ENCODE measurements around the gene KCNJ6. TPM values are rescaled to one million over a fixed set of nuclear protein-coding genes. Genes with fewer than 3 reads are reported as not detected.

Gene KCNJ6
- total RNA-seq, 1 experiment from 2014 or later: not detected

GRCh38 chr21:37821092-37821491, 95.2 kb downstream of the KCNJ6 start:
- DNase-seq (ENCODE audit: low read depth): no peak

GRCh38 chr21:37819372-37819771, 96.9 kb downstream of the KCNJ6 start:
- no peak for DNase-seq (ENCODE audit: low read depth)

GRCh38 chr21:37817242-37817641, 99.0 kb downstream of the KCNJ6 start:
- no peak for DNase-seq (ENCODE audit: low read depth)

GRCh38 chr21:37815893-37816292, 100.4 kb downstream of the KCNJ6 start:
- DNase-seq (ENCODE audit: low read depth): no peak

GRCh38 chr21:37811711-37812110, 104.5 kb downstream of the KCNJ6 start:
- no peak for DNase-seq (ENCODE audit: low read depth)

GRCh38 chr21:37808261-37808660, 108.0 kb downstream of the KCNJ6 start:
- DNase-seq (ENCODE audit: low read depth): no peak

GRCh38 chr21:37805266-37805665, 111.0 kb downstream of the KCNJ6 start:
- DNase-seq (ENCODE audit: low read depth): no peak

GRCh38 chr21:37804001-37804400, 112.3 kb downstream of the KCNJ6 start:
- no peak for DNase-seq (ENCODE audit: low read depth)

- no peak for DNase-seq (ENCODE audit: low read depth)
Observed at GRCh38 chr21:37803101-37803651, 113.1 kb downstream of the KCNJ6 start.

GRCh38 chr21:37800456-37801061, 115.7 kb downstream of the KCNJ6 start:
- DNase-seq (ENCODE audit: low read depth): no peak

GRCh38 chr21:37800057-37800455, 116.2 kb downstream of the KCNJ6 start:
- no peak for DNase-seq (ENCODE audit: low read depth)

- no peak for DNase-seq (ENCODE audit: low read depth)
Observed at GRCh38 chr21:37799211-37800056, 116.8 kb downstream of the KCNJ6 start.

GRCh38 chr21:37797403-37797802, 118.9 kb downstream of the KCNJ6 start:
- no peak for DNase-seq (ENCODE audit: low read depth)

GRCh38 chr21:37796011-37796410, 120.2 kb downstream of the KCNJ6 start:
- no peak for DNase-seq (ENCODE audit: low read depth)

- no peak for DNase-seq (ENCODE audit: low read depth)
Observed at GRCh38 chr21:37793660-37794059, 122.6 kb downstream of the KCNJ6 start.

- DNase-seq (ENCODE audit: low read depth): no peak
Observed at GRCh38 chr21:37792046-37792445, 124.2 kb downstream of the KCNJ6 start.

GRCh38 chr21:37790905-37791304, 125.4 kb downstream of the KCNJ6 start:
- DNase-seq (ENCODE audit: low read depth): no peak

GRCh38 chr21:37788503-37788902, 127.8 kb downstream of the KCNJ6 start:
- peak; percentile 13 for DNase-seq (ENCODE audit: low read depth)

- peak; percentile 73 for DNase-seq (ENCODE audit: low read depth)
Observed at GRCh38 chr21:37787456-37787855, 128.8 kb downstream of the KCNJ6 start.

- DNase-seq (ENCODE audit: low read depth): no peak
Observed at GRCh38 chr21:37784591-37785318, 131.5 kb downstream of the KCNJ6 start.

GRCh38 chr21:37783016-37783415, 133.2 kb downstream of the KCNJ6 start:
- no peak for DNase-seq (ENCODE audit: low read depth)

Measured in HT1080 (cell line).